GM12865 (cell line): ENCODE results near the gene CACNB1.

Experiments used
- DNase-seq: peaks from one replicate; pipeline ENCODE4 v3.0.0; 2010; ENCODE audit warnings: low read depth
- H3K4me3 ChIP-seq: 2 replicates; pipeline ENCODE4 v1.5.1; 2011; ENCODE audit warnings: mild to moderate bottlenecking, low read depth, low read length, control low read depth
- CTCF ChIP-seq: IDR thresholded peaks from 2 replicates; pipeline ENCODE4 v1.5.1; 2011; ENCODE audit warnings: low read length, control low read depth, low read depth, inconsistent platforms; ENCODE audit not compliant: insufficient read depth; ENCODE audit errors: missing control alignments

The CACNB1 gene

GRCh38 chr17:39221572-39221971 lies 24.1 kb upstream of the CACNB1 start:
- no peak for TF ChIP-seq CTCF
- no peak overlapping the region for H3K4me3 ChIP-seq
- DNase-seq: no peak

DNA sequence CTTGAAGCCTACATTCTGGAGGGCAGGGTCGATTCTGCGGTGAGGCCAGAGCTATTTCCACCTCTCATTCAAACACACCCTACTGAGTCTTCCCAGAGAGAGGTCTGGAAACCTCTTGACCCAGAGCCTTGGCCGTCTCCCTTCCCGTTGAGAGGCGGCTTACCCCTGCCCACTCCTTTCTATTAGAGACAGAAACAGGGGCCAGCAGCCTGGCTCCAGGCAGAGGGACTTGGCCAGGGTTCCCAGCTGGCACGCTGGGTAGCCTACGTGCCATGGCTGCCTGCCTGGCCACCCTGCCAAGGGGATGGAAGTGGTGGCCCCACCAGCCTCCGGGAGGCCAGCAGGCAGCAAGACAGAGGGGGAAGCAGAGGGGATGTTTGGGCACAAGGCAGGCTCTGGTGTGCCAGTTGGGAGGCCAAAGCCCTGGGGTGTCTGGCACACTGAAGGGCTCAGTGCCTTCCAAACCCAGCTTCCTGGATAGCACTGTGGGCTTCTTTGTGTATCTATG lies 22.2 kb upstream of the CACNB1 start:
- no peak for DNase-seq
- TF ChIP-seq CTCF: no peak
- H3K4me3 ChIP-seq: no peak overlapping the region

DNA sequence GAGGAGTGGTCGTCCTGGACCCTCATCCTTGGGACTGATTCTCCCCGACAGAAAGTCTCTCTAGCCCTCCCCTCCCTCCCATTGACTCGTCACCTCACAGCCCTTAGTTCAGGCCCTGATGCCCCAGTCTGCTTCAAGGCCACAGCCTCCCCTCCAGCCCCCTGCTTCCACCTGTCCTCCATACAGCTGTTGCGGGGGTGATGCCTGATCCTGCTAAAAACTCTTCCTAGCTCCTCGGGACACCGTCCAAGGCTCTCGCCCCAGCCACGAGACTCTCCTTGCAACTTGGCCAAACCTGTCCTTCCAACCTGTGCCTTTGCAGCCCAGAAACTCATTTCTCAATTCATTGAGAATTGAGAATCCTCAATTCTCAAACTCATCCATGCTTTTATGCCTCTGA lies 21.4 kb upstream of the CACNB1 start:
- TF ChIP-seq CTCF: no peak
- no peak for DNase-seq
- no peak overlapping the region for H3K4me3 ChIP-seq

- TF ChIP-seq CTCF: no peak
- H3K4me3 ChIP-seq: no peak overlapping the region
- DNase-seq: no peak
Observed at GRCh38 chr17:39217734-39218369, 20.4 kb upstream of the CACNB1 start.

GRCh38 chr17:39213852-39214251 lies 16.4 kb upstream of the CACNB1 start:
- DNase-seq: no peak
- no peak overlapping the region for H3K4me3 ChIP-seq
- TF ChIP-seq CTCF: no peak

GRCh38 chr17:39212841-39213480 lies 15.5 kb upstream of the CACNB1 start:
- DNase-seq: no peak
- TF ChIP-seq CTCF: no peak
- no peak overlapping the region for H3K4me3 ChIP-seq

GRCh38 chr17:39212195-39212810 lies 14.8 kb upstream of the CACNB1 start:
- no peak for TF ChIP-seq CTCF
- no peak for DNase-seq
- H3K4me3 ChIP-seq: no peak overlapping the region
